ENCODE data around the gene RCOR3. TPM values are rescaled to one million over a fixed set of nuclear protein-coding genes. Genes with fewer than 3 reads are reported as not detected.

RCOR3 gene
- total and polyA plus RNA-seq, 2 of the 8 experiments (the other 6 are each of a cell fraction or from before 2014, with no cell fraction given): 21.4 to 36.3 TPM

GRCh38 chr1:211329764-211330201 is 70.6 kb downstream of the RCOR3 start:
- Histone ChIP-seq H3K23me2 (ENCODE audit: low read depth, low read length) (peaks cover 5% of the 10 kb centered on the region), H3K18ac (ENCODE audit: extremely low read depth, low read length) (no peak overlapping the region), H3K4me2 (ENCODE audit: insufficient read depth in 1 of 2, low read depth in 2 of 2, low read length in 2 of 2) (no peak overlapping the region), H2BK15ac (ENCODE audit: low read length) (0 out of 2 replicates have a peak overlapping the region, but pooled peaks have one; percentile 2), H3K4ac (replicated peaks; ENCODE audit: insufficient read length, low read depth, low read length) (no peak overlapping the region), H4K20me1 (replicated peaks in 1 of 2; ENCODE audit: control insufficient read depth in 1 of 2, insufficient read depth in 2 of 2, low read length in 2 of 2) (peaks cover 0 to 2% of the 10 kb centered on the region in 2 experiments), H2BK120ac (replicated peaks; ENCODE audit: low read depth, low read length) (no peak overlapping the region), H3K4me1 (replicated peaks in 1 of 4; ENCODE audit: control insufficient read depth in 3 of 4, insufficient read depth in 4 of 4, low read length in 3 of 4) (peaks cover 11 to 28% (median 26%) of the 10 kb centered on the region in 4 experiments), H3K4me3 (ENCODE audit: extremely low read depth in 1 of 4, insufficient read depth in 2 of 4, low read depth in 3 of 4, low read length in 4 of 4) (no peak overlapping the region), H2BK20ac (ENCODE audit: low read length) (no peak overlapping the region), H3K27me3 (replicated peaks in 1 of 4; ENCODE audit: control insufficient read depth in 3 of 4, extremely low read depth in 1 of 4, insufficient read depth in 3 of 4, low read length in 3 of 4) (peaks cover 0 to 7% (median 4%) of the 10 kb centered on the region in 4 experiments; a peak in 5 of 7 replicates), H4K91ac (replicated peaks; ENCODE audit: insufficient read length, low read length) (no peak overlapping the region), H3K56ac (replicated peaks; ENCODE audit: insufficient read length, low read depth, low read length) (no peak overlapping the region), H3K36me3 (ENCODE audit: control insufficient read depth in 2 of 4, insufficient read depth in 4 of 4, low read length in 3 of 4) (no peaks in the 10 kb centered on the region), H4K8ac (ENCODE audit: extremely low read depth, insufficient read depth, low read length) (no peak overlapping the region), H3K27ac (ENCODE audit: low read depth, low read length) (no peak overlapping the region), H2BK12ac (ENCODE audit: low read depth, low read length) (no peak overlapping the region; the same call in 1 of the 2 replicates), H3K23ac (ENCODE audit: insufficient read length) (no peak overlapping the region), H3K79me2 (ENCODE audit: control insufficient read depth in 1 of 2, insufficient read depth in 2 of 2, low read length in 2 of 2) (peaks cover 0 to 64% of the 10 kb centered on the region in 2 experiments; a peak in 2 of 4 replicates), H3K9ac (replicated peaks in 1 of 4; ENCODE audit: extremely low read depth in 1 of 4, low read depth in 3 of 4, low read length in 3 of 4) (no peak overlapping the region), H3K9me3 (ENCODE audit: insufficient read depth in 2 of 2, low read depth in 1 of 2, low read length in 1 of 2) (no peaks in the 10 kb centered on the region), H4K5ac (ENCODE audit: insufficient read length, low read depth, low read length) (no peak overlapping the region), H2BK5ac (ENCODE audit: low read depth, low read length) (no peak overlapping the region), H3K14ac (ENCODE audit: insufficient read length) (no peak overlapping the region), H2AFZ (ENCODE audit: low read length) (no peak overlapping the region), H2AK5ac (ENCODE audit: low read depth, low read length) (no peak overlapping the region; the same call in 1 of the 2 replicates), H3K79me1 (ENCODE audit: low read depth, low read length) (peaks cover 20% of the 10 kb centered on the region)
- FAIRE-seq: no peak
- DNase-seq (ENCODE audit: low read depth in 1 of 2, low spot score in 2 of 2): peak in 1 of 2 experiments; percentile 33
- ChIA-PET POLR2A (ENCODE audit: partially characterized antibody) (interaction anchor here (0.9 to 1.6 kb wide), 6 partner anchors 9 to 346 kb away, joined by 3 to 5 read pairs (median 4); partner anchors contain the start of gene NEK2), CTCF (ENCODE audit: partially characterized antibody) (interaction anchor here (0.8 to 4.2 kb wide), 10 partner anchors 9 to 191 kb away, joined by 3 to 30 read pairs (median 6); no protein-coding TSS in a partner anchor)
- 88% methylated on average over 4 of the region's 4 CpGs; no CpG with 5 or more reads in 1 of the 2 experiments for WGBS, 2 experiments (ENCODE audit: extremely low coverage in 1 of 2, insufficient coverage in 1 of 2, insufficient read length in 1 of 2, insufficient replicate concordance in 2 of 2, low coverage in 1 of 2, low lambda C conversion rate in 2 of 2, missing lambda C conversion rate in 1 of 2)
- TF ChIP-seq CHD1 (IDR thresholded peaks at IDR 0.05; ENCODE audit: low read depth, low read length) (no peak), SP2 (IDR thresholded peaks at IDR 0.05; ENCODE audit: low read length) (no peak), NRF1 (IDR thresholded peaks at IDR 0.05; ENCODE audit: low read depth, low read length) (no peak), TEAD4 (IDR thresholded peaks at IDR 0.05; ENCODE audit: low read depth, low read length) (no peak), TBP (IDR thresholded peaks at IDR 0.05; ENCODE audit: low read depth, low read length) (no peak), GTF2F1 (IDR thresholded peaks at IDR 0.05; ENCODE audit: borderline replicate concordance, low read depth, low read length) (no peak), MAX (IDR thresholded peaks at IDR 0.05) (no peak), BCL11A (IDR thresholded peaks at IDR 0.05; ENCODE audit: low read depth in 2 of 2, low read length in 2 of 2) (no peak), CTBP2 (IDR thresholded peaks at IDR 0.05; ENCODE audit: borderline replicate concordance, insufficient read depth, insufficient read length, low read length) (no peak), POLR2A (IDR thresholded peaks at IDR 0.05; ENCODE audit: control extremely low read depth in 1 of 2, low read depth in 2 of 2, low read length in 2 of 2) (no peak), KDM5A (IDR thresholded peaks at IDR 0.05; ENCODE audit: low read length) (no peak), POLR2AphosphoS5 (IDR thresholded peaks at IDR 0.05; ENCODE audit: low read depth, low read length) (no peak), SIX5 (IDR thresholded peaks at IDR 0.05; ENCODE audit: low read depth, low read length) (no peak), BRCA1 (IDR thresholded peaks at IDR 0.05; ENCODE audit: low read depth, low read length) (no peak)
